Measurements from ENCODE around the gene TESK2. TPM values are rescaled to one million over a fixed set of nuclear protein-coding genes. Genes with fewer than 3 reads are reported as not detected.

The TESK2 gene
- polyA plus RNA-seq, 1 of the 3 experiments (the other 2 are of a cell fraction), result 1.3 TPM

- Histone ChIP-seq H3K27ac (ENCODE audit: low read depth in 2 of 2, low read length in 1 of 2) (no peak overlapping the region), H3F3A (replicated peaks; ENCODE audit: insufficient read depth) (no peaks in the 10 kb centered on the region), H3K9me3 (no peaks in the 10 kb centered on the region), H3K4me3 (ENCODE audit: low read depth in 2 of 2, low read length in 1 of 2) (no peak overlapping the region), H2AFZ (ENCODE audit: low read depth) (no peak overlapping the region), H3K4me1 (ENCODE audit: control insufficient read depth in 1 of 2, insufficient read depth in 2 of 2, low read depth in 1 of 2, low read length in 1 of 2) (no peaks in the 10 kb centered on the region), H3K36me3 (replicated peaks in 1 of 2; ENCODE audit: control insufficient read depth in 1 of 2, insufficient read depth in 2 of 2, low read length in 1 of 2) (no peaks in the 10 kb centered on the region), H3K4me2 (no peak overlapping the region), H3K79me2 (ENCODE audit: insufficient read depth) (no peaks in the 10 kb centered on the region), H3K9me2 (no peaks in the 10 kb centered on the region), H3K27me3 (ENCODE audit: insufficient read depth) (no peaks in the 10 kb centered on the region), H3K9ac (no peak overlapping the region), H4K20me1 (ENCODE audit: insufficient read depth) (no peaks in the 10 kb centered on the region)
- no peak for DNase-seq
- TF ChIP-seq USF2 (IDR thresholded peaks at IDR 0.05; ENCODE audit: borderline replicate concordance, low read depth, low read length), result no peak
- TF ChIP-seq MAX (IDR thresholded peaks at IDR 0.05; ENCODE audit: low read depth), result no peak
- no peak for TF ChIP-seq FOSL2 (IDR thresholded peaks at IDR 0.05; ENCODE audit: borderline replicate concordance, low read depth)
- TF ChIP-seq ELF1 (IDR thresholded peaks at IDR 0.05), result no peak
- no peak for TF ChIP-seq POLR2AphosphoS5 (IDR thresholded peaks at IDR 0.05; ENCODE audit: low read depth, low read length)
- no peak for TF ChIP-seq RAD21 (IDR thresholded peaks at IDR 0.05; ENCODE audit: low read length)
- TF ChIP-seq IRF3 (IDR thresholded peaks at IDR 0.05; ENCODE audit: low read depth, low read length), result no peak
- no peak for TF ChIP-seq USF1 (IDR thresholded peaks at IDR 0.05; ENCODE audit: borderline replicate concordance, low read depth)
- no peak for TF ChIP-seq MXI1 (IDR thresholded peaks at IDR 0.05; ENCODE audit: low read depth, low read length)
- TF ChIP-seq FOXM1 (IDR thresholded peaks at IDR 0.05; ENCODE audit: low read depth), result no peak
- no peak for TF ChIP-seq EZH2phosphoT487 (IDR thresholded peaks at IDR 0.05; ENCODE audit: borderline replicate concordance, low read depth)
- no peak for TF ChIP-seq TEAD4 (IDR thresholded peaks at IDR 0.05; ENCODE audit: borderline replicate concordance, insufficient read depth)
- TF ChIP-seq NRF1 (IDR thresholded peaks at IDR 0.05; ENCODE audit: low read depth, low read length), result no peak
- no peak for TF ChIP-seq CHD2 (IDR thresholded peaks at IDR 0.05; ENCODE audit: low read length, partially characterized antibody)
- no peak for TF ChIP-seq PBX3 (IDR thresholded peaks at IDR 0.05)
- TF ChIP-seq YY1 (IDR thresholded peaks at IDR 0.05; ENCODE audit: low read depth), result no peak
- no peak for TF ChIP-seq MEF2A (IDR thresholded peaks at IDR 0.05; ENCODE audit: borderline replicate concordance, low read depth)
- TF ChIP-seq EP300 (IDR thresholded peaks at IDR 0.05; ENCODE audit: borderline replicate concordance in 1 of 2, low read depth in 1 of 2, low read length in 1 of 2), result no peak
- TF ChIP-seq RFX5 (IDR thresholded peaks at IDR 0.05; ENCODE audit: low read length), result no peak
- TF ChIP-seq FOXJ3 (CRISPR knock-in tag; IDR thresholded peaks at IDR 0.05), result no peak
- ChIA-PET CTCF (interaction anchor here (0.8 to 2.0 kb wide), 4 partner anchors 18 to 115 kb away, joined by 3 to 6 read pairs (median 5); no protein-coding TSS in a partner anchor), POLR2A (interaction anchor here (0.7 kb wide), 1 partner anchor 15 kb away, joined by 3 read pairs; no protein-coding TSS in a partner anchor)
These were observed 112.8 kb downstream of the TESK2 start for GRCh38 chr1:45378184-45378583.
